SK-N-SH treated with all-trans-retinoic acid at 6 μM for 48 hours (cell line): ENCODE measurements around the gene TM9SF2.

Experiments used
- ATAC-seq: fragments of 200-7000 bp; cut with Tn5 transposase; 3 replicates; pipeline ENCODE4 v1.9.1; 2020; ENCODE audit warnings: mild to moderate bottlenecking, moderate library complexity
- BACH2 ChIP-seq: fragments of 250-450 bp; sonication (Bioruptor Pico); IDR thresholded peaks from 2 replicates; pipeline ENCODE4 v1.9.0; 2021; ENCODE audit warnings: mild to moderate bottlenecking, borderline replicate concordance
- CSDC2 ChIP-seq: fragments of 250-450 bp; sonication (Bioruptor Pico); IDR thresholded peaks from 2 replicates; pipeline ENCODE4 v1.5.0; 2020; ENCODE audit warnings: mild to moderate bottlenecking, moderate library complexity
- ESRRG ChIP-seq: fragments of 250-450 bp; sonication (Bioruptor Pico); IDR thresholded peaks from 2 replicates; pipeline ENCODE4 v1.6.1; 2021; ENCODE audit warnings: mild to moderate bottlenecking
- GLIS3 ChIP-seq: fragments of 250-450 bp; sonication (Bioruptor Pico); IDR thresholded peaks from 2 replicates; pipeline ENCODE4 v1.5.0; 2020; ENCODE audit warnings: mild to moderate bottlenecking, moderate library complexity
- ISL1 ChIP-seq: fragments of 250-450 bp; sonication (Bioruptor Pico); IDR thresholded peaks from 2 replicates; pipeline ENCODE4 v2.1.2; 2022; ENCODE audit warnings: mild to moderate bottlenecking, moderate library complexity
- OSR1 ChIP-seq: fragments of 250-450 bp; sonication (Bioruptor Pico); IDR thresholded peaks from 2 replicates; pipeline ENCODE4 v1.8.0; 2022; ENCODE audit warnings: moderate library complexity, mild to moderate bottlenecking, inconsistent platforms
- PPARA ChIP-seq: fragments of 250-450 bp; sonication (Bioruptor Pico); IDR thresholded peaks from 2 replicates; pipeline ENCODE4 v1.5.0; 2020; ENCODE audit warnings: mild to moderate bottlenecking, borderline replicate concordance
- SNAI2 ChIP-seq: fragments of 250-450 bp; sonication (Bioruptor Pico); IDR thresholded peaks from 2 replicates; pipeline ENCODE4 v1.5.0; 2020; ENCODE audit warnings: mild to moderate bottlenecking, moderate library complexity
- TOX ChIP-seq: fragments of 250-450 bp; sonication (Bioruptor Pico); IDR thresholded peaks from 2 replicates; pipeline ENCODE4 v1.8.0; 2021; ENCODE audit warnings: mild to moderate bottlenecking, moderate library complexity, borderline replicate concordance
- ZC3H10 ChIP-seq: fragments of 250-450 bp; sonication (Bioruptor Pico); IDR thresholded peaks from 2 replicates; pipeline ENCODE4 v1.5.1; 2021; ENCODE audit warnings: mild to moderate bottlenecking, moderate library complexity
- ZFP3 ChIP-seq: fragments of 250-450 bp; sonication (Bioruptor Pico); IDR thresholded peaks from 2 replicates; pipeline ENCODE4 v1.5.0; 2020; ENCODE audit warnings: mild to moderate bottlenecking, moderate library complexity
- ZNF565 ChIP-seq: fragments of 450-650 bp; formaldehyde crosslinking; conservative IDR thresholded peaks from 2 replicates; pipeline ENCODE4 v1.5.0; 2020; ENCODE audit warnings: low read depth, mild to moderate bottlenecking, moderate library complexity
- ZNF70 ChIP-seq: fragments of 450-650 bp; formaldehyde crosslinking; IDR thresholded peaks from 2 replicates; pipeline ENCODE4 v1.5.0; 2020; ENCODE audit warnings: mild to moderate bottlenecking, moderate library complexity
- ZNF8 ChIP-seq: fragments of 450-650 bp; formaldehyde crosslinking; IDR thresholded peaks from 2 replicates; pipeline ENCODE4 v1.5.0; 2020; ENCODE audit warnings: mild to moderate bottlenecking, moderate library complexity
- TF ChIP-seq, protein P1 (sequence below): fragments of 250-450 bp; sonication (Bioruptor Pico); IDR thresholded peaks from 2 replicates; pipeline ENCODE4 v1.8.0; 2021; ENCODE audit warnings: low read depth, mild to moderate bottlenecking, moderate library complexity, borderline replicate concordance
- TF ChIP-seq, protein P2 (sequence below): fragments of 250-450 bp; sonication (Bioruptor Pico); IDR thresholded peaks from 2 replicates; pipeline ENCODE4 v1.5.0; 2020; ENCODE audit warnings: mild to moderate bottlenecking, moderate library complexity
- TF ChIP-seq, protein P3 (sequence below): fragments of 250-450 bp; sonication (Bioruptor Pico); IDR thresholded peaks from 2 replicates; pipeline ENCODE4 v1.5.1; 2021; ENCODE audit warnings: mild to moderate bottlenecking, moderate library complexity
- TF ChIP-seq, protein P4 (sequence below): fragments of 250-450 bp; sonication (Bioruptor Pico); IDR thresholded peaks from 2 replicates; pipeline ENCODE4 v1.5.1; 2020; ENCODE audit warnings: low read depth, mild to moderate bottlenecking, moderate library complexity
- TF ChIP-seq, protein P5 (sequence below): fragments of 250-450 bp; sonication (Bioruptor Pico); IDR thresholded peaks from 2 replicates; pipeline ENCODE4 v1.8.0; 2020; ENCODE audit warnings: mild to moderate bottlenecking, moderate library complexity, borderline replicate concordance

Gene TM9SF2

DNA sequence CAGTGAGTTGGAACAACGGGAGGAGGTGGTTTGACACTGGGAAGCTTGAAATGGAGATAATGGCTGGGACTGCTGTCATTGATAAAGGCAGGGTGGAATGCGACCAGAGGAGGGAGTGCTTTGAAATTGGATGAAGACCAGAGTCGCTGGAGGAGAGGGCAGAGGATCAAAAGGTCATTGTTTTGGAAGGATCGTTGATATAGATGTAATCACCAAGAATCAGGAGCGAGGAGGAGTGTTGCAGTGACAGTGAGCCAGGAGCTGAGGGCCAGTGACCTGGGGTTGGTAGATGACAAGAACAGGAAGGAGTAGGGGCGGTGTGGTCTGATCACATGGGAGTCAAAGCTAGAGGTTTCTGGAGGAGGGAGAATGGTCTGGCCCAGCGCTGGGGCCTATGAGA lies 25.3 kb downstream of the TM9SF2 start (continued):
- TF ChIP-seq PPARA (CRISPR knock-in tag), result no peak
- no peak for TF ChIP-seq CSDC2 (CRISPR knock-in tag)
- TF ChIP-seq, protein P1, sequence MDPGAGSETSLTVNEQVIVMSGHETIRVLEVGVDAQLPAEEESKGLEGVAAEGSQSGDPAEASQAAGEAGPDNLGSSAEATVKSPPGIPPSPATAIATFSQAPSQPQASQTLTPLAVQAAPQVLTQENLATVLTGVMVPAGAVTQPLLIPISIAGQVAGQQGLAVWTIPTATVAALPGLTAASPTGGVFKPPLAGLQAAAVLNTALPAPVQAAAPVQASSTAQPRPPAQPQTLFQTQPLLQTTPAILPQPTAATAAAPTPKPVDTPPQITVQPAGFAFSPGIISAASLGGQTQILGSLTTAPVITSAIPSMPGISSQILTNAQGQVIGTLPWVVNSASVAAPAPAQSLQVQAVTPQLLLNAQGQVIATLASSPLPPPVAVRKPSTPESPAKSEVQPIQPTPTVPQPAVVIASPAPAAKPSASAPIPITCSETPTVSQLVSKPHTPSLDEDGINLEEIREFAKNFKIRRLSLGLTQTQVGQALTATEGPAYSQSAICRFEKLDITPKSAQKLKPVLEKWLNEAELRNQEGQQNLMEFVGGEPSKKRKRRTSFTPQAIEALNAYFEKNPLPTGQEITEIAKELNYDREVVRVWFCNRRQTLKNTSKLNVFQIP (CRISPR knock-in tag), result no peak
- TF ChIP-seq ZFP3 (CRISPR knock-in tag), result no peak
- TF ChIP-seq TOX (CRISPR knock-in tag), result no peak

DNA sequence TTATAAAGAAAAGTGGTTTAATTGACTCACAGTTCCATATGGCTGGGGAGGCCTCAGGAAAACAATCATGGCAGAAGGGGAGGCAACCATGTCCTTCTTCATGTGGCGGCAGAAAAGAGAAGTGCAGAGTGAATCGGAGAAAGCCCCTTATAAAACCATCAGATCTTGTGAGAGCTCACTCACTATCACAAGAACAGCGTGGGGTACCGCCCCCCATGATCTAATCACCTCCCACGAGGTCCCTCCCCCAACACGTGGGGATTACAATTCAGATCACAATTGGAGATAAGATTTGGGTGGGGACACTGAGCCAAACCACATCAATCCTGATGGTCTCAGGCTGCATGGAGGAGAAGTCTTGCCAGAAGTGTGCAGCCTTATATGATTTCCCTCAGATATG lies 26.0 kb downstream of the TM9SF2 start:
- no peak for ATAC-seq
- TF ChIP-seq ESRRG (CRISPR knock-in tag) (no peak), CSDC2 (CRISPR knock-in tag) (no peak), ISL1 (CRISPR knock-in tag) (no peak), OSR1 (CRISPR knock-in tag) (no peak), ZC3H10 (no peak), BACH2 (no peak), GLIS3 (no peak), ZNF565 (CRISPR knock-in tag) (no peak), TOX (CRISPR knock-in tag) (no peak), ZNF8 (CRISPR knock-in tag) (no peak), ZNF70 (CRISPR knock-in tag) (no peak), SNAI2 (CRISPR knock-in tag) (no peak)
- TF ChIP-seq, protein P2, sequence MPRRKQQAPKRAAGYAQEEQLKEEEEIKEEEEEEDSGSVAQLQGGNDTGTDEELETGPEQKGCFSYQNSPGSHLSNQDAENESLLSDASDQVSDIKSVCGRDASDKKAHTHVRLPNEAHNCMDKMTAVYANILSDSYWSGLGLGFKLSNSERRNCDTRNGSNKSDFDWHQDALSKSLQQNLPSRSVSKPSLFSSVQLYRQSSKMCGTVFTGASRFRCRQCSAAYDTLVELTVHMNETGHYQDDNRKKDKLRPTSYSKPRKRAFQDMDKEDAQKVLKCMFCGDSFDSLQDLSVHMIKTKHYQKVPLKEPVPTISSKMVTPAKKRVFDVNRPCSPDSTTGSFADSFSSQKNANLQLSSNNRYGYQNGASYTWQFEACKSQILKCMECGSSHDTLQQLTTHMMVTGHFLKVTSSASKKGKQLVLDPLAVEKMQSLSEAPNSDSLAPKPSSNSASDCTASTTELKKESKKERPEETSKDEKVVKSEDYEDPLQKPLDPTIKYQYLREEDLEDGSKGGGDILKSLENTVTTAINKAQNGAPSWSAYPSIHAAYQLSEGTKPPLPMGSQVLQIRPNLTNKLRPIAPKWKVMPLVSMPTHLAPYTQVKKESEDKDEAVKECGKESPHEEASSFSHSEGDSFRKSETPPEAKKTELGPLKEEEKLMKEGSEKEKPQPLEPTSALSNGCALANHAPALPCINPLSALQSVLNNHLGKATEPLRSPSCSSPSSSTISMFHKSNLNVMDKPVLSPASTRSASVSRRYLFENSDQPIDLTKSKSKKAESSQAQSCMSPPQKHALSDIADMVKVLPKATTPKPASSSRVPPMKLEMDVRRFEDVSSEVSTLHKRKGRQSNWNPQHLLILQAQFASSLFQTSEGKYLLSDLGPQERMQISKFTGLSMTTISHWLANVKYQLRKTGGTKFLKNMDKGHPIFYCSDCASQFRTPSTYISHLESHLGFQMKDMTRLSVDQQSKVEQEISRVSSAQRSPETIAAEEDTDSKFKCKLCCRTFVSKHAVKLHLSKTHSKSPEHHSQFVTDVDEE (CRISPR knock-in tag), result no peak
- TF ChIP-seq, protein P3, sequence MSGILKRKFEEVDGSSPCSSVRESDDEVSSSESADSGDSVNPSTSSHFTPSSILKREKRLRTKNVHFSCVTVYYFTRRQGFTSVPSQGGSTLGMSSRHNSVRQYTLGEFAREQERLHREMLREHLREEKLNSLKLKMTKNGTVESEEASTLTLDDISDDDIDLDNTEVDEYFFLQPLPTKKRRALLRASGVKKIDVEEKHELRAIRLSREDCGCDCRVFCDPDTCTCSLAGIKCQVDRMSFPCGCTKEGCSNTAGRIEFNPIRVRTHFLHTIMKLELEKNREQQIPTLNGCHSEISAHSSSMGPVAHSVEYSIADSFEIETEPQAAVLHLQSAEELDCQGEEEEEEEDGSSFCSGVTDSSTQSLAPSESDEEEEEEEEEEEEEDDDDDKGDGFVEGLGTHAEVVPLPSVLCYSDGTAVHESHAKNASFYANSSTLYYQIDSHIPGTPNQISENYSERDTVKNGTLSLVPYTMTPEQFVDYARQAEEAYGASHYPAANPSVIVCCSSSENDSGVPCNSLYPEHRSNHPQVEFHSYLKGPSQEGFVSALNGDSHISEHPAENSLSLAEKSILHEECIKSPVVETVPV (CRISPR knock-in tag), result no peak
- TF ChIP-seq, protein P4, sequence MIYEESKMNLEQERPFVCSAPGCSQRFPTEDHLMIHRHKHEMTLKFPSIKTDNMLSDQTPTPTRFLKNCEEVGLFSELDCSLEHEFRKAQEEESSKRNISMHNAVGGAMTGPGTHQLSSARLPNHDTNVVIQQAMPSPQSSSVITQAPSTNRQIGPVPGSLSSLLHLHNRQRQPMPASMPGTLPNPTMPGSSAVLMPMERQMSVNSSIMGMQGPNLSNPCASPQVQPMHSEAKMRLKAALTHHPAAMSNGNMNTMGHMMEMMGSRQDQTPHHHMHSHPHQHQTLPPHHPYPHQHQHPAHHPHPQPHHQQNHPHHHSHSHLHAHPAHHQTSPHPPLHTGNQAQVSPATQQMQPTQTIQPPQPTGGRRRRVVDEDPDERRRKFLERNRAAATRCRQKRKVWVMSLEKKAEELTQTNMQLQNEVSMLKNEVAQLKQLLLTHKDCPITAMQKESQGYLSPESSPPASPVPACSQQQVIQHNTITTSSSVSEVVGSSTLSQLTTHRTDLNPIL, result no peak
- TF ChIP-seq, protein P5, sequence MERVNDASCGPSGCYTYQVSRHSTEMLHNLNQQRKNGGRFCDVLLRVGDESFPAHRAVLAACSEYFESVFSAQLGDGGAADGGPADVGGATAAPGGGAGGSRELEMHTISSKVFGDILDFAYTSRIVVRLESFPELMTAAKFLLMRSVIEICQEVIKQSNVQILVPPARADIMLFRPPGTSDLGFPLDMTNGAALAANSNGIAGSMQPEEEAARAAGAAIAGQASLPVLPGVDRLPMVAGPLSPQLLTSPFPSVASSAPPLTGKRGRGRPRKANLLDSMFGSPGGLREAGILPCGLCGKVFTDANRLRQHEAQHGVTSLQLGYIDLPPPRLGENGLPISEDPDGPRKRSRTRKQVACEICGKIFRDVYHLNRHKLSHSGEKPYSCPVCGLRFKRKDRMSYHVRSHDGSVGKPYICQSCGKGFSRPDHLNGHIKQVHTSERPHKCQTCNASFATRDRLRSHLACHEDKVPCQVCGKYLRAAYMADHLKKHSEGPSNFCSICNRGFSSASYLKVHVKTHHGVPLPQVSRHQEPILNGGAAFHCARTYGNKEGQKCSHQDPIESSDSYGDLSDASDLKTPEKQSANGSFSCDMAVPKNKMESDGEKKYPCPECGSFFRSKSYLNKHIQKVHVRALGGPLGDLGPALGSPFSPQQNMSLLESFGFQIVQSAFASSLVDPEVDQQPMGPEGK (CRISPR knock-in tag), result no peak
- TF ChIP-seq, protein P1 (CRISPR knock-in tag), result no peak

DNA sequence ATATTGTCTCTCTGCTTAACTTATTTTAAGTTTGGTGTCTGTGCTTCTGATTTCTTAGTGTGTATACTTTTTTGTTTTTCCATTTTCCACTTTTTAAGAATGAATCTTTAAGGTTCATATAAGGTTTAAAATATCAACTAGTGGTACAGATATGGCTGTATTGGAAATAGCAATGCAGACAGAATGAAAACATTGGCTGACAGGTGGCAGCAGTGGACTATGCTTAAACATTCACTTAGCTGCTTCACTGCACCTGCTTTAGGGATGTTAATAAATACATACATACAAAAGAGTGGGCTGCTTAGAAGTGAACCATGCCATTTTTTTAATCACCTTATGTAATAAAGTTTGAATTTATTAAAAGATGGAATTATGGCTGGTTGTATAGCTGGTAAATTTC lies 27.3 kb downstream of the TM9SF2 start:
- TF ChIP-seq ZNF8 (CRISPR knock-in tag) (no peak), SNAI2 (CRISPR knock-in tag) (no peak)
- peak; percentile 45; the same call in 2 of the 3 replicates for ATAC-seq
